Lung (tissue), 12 donors: ENCODE data around the gene AGAP1. TPM values are rescaled to one million over a fixed set of nuclear protein-coding genes. Genes with fewer than 3 reads are reported as not detected.

Experiments used
- ATAC-seq: fragments of 200-7000 bp; cut with Tn5 transposase; one replicate; pipeline ENCODE4 v1.9.1; 2020; ENCODE audit warnings: moderate number of reproducible peaks; ENCODE audit not compliant: insufficient read depth, low FRiP score
- DNase-seq, 3 donors: peaks; one replicate each; pipeline ENCODE4 v3.0.0-alpha.2; 2013 to 2017
- H3K27ac ChIP-seq, 2 donors: one replicate each; pipeline ENCODE4 v1.5.1; 2013; ENCODE audit warnings: mild to moderate bottlenecking in 2 of 2, moderate library complexity in 2 of 2, control low read depth in 1 of 2, inconsistent platforms in 1 of 2, low read depth in 1 of 2, low read length in 1 of 2
- H3K27me3 ChIP-seq, 3 donors: one replicate each; pipeline ENCODE4 v1.5.1; 2013; ENCODE audit warnings: low read length in 2 of 3; ENCODE audit not compliant: control insufficient read depth in 3 of 3, insufficient read depth in 3 of 3
- H3K36me3 ChIP-seq, 4 donors: one replicate each; pipeline ENCODE4 v1.5.1; 2013; ENCODE audit warnings: low read length in 4 of 4, mild to moderate bottlenecking in 1 of 4, moderate library complexity in 1 of 4; ENCODE audit not compliant: control insufficient read depth in 4 of 4, insufficient read depth in 4 of 4
- H3K4me1 ChIP-seq, 5 donors: one replicate each; pipeline ENCODE4 v1.5.1; 2013; ENCODE audit warnings: low read length in 5 of 5, mild to moderate bottlenecking in 2 of 5, moderate library complexity in 1 of 5; ENCODE audit not compliant: control insufficient read depth in 5 of 5, insufficient read depth in 5 of 5
- H3K4me3 ChIP-seq: one replicate; pipeline ENCODE4 v1.5.1; 2013; ENCODE audit warnings: mild to moderate bottlenecking, control low read depth, moderate library complexity
- H3K9ac ChIP-seq, 2 donors: one replicate each; pipeline ENCODE4 v1.5.1; 2013; ENCODE audit warnings: low read length in 2 of 2, control low read depth in 1 of 2; ENCODE audit not compliant: insufficient read depth in 1 of 2
- H3K9me3 ChIP-seq, 4 donors: one replicate each; pipeline ENCODE4 v1.5.1; 2013; ENCODE audit warnings: low read length in 3 of 4, mild to moderate bottlenecking in 1 of 4, moderate library complexity in 1 of 4; ENCODE audit not compliant: control insufficient read depth in 4 of 4, insufficient read depth in 3 of 4
- CTCF ChIP-seq: IDR thresholded peaks from 2 replicates; pipeline ENCODE4 v1.5.1; 2012; ENCODE audit warnings: mild to moderate bottlenecking; ENCODE audit errors: control extremely low read depth, extremely low read depth
- WGBS, 2 donors: extraction: QIAGEN DNeasy Blood & Tissue Kit; methylation state at CpG; one replicate each; pipeline ENCODE4 v1.1.7; 2013; 5-methylcytosine and 5-hydroxymethylcytosine counted together
- polyA plus RNA-seq, 2 donors: library from polyadenylated mRNA; stranded (reverse); fragments of 200-250 nt; gene quantifications; one replicate each; pipeline ENCODE4 v1.2.1, GENCODE V29; 2013
- total RNA-seq, 2 donors: library from RNA; depleted of rRNA in 1 of 2; stranded (reverse); fragments of >200 nt in 1 of 2; gene quantifications; one replicate each; pipeline ENCODE4 v1.2.1, GENCODE V29; 2014 to 2021
- donor health status: control.
- donor health status: control.
- donor health status: Bipolar disorder and iron deficiency.
- donor health status: healthy.
- donor health status: DM: yes; HTN: yes; CAD: no.

AGAP1 gene
- total and polyA plus RNA-seq, 4 donors = 6.6 to 39.4 (median 20.2) TPM

- Histone ChIP-seq H3K9ac (no peak overlapping the region), H3K4me3 (no peak overlapping the region), H3K27me3 (no peaks in the 10 kb centered on the region), H3K27ac (peak overlapping the region in 1 of 2 donors; percentile 2), H3K36me3 (no peaks in the 10 kb centered on the region), H3K9me3 (no peaks in the 10 kb centered on the region), H3K4me1 (peaks cover 10 to 20% (median 18%) of the 10 kb centered on the region in 5 donors)
- ATAC-seq (no peak), DNase-seq (no peak)
- no peak for TF ChIP-seq CTCF
- WGBS, 2 donors = 77 to 79% methylated on average over 8 of the region's 8 CpGs
Observed at GRCh38 chr2:235641956-235642355, 148.1 kb downstream of the AGAP1 start.

GRCh38 chr2:235642446-235643098 is 148.7 kb downstream of the AGAP1 start:
- Histone ChIP-seq H3K9ac (no peak overlapping the region), H3K36me3 (no peaks in the 10 kb centered on the region), H3K27ac (peak overlapping the region in 1 of 2 donors; percentile 2), H3K9me3 (no peaks in the 10 kb centered on the region), H3K27me3 (no peaks in the 10 kb centered on the region), H3K4me1 (peaks cover 10 to 20% (median 18%) of the 10 kb centered on the region in 5 donors), H3K4me3 (no peak overlapping the region)
- TF ChIP-seq CTCF = no peak
- 87 to 95% methylated on average over 9 of the region's 9 CpGs for WGBS, 2 donors
- ATAC-seq = no peak
- DNase-seq = no peak

- 75% methylated on average over 16 of the region's 16 CpGs for WGBS, 2 donors
- Histone ChIP-seq H3K4me3 (no peak overlapping the region), H3K36me3 (no peaks in the 10 kb centered on the region), H3K9me3 (no peaks in the 10 kb centered on the region), H3K27me3 (no peaks in the 10 kb centered on the region), H3K27ac (no peak overlapping the region), H3K9ac (no peak overlapping the region), H3K4me1 (peaks cover 10 to 21% (median 18%) of the 10 kb centered on the region in 5 donors)
- DNase-seq = no peak
- ATAC-seq = no peak
- no peak for TF ChIP-seq CTCF
Observed at GRCh38 chr2:235643680-235644511, 150.1 kb downstream of the AGAP1 start.
